Cardiac fibroblast (primary cell): ENCODE data around the gene KCNF1.
A peak's percentile ranks its signal among the peaks of the same experiment; 100 is the strongest.

Experiments used
- DNase-seq, 2 donors: peaks; one replicate each; pipeline versions ENCODE4 v3.0.0 to v3.0.0-alpha.2; 2010; ENCODE audit warnings: low read depth in 2 of 2
- H3K4me3 ChIP-seq, 2 donors: replicated peaks in 1 of 2; 1 replicate in 1 of 2; 2 replicates in 1 of 2; pipeline ENCODE4 v1.5.1; 2011; ENCODE audit warnings: low read depth in 2 of 2, low read length in 2 of 2, mild to moderate bottlenecking in 2 of 2, moderate library complexity in 1 of 2
- CTCF ChIP-seq: IDR thresholded peaks from one replicate; pipeline ENCODE4 v1.5.1; 2011; ENCODE audit warnings: low read depth, mild to moderate bottlenecking, low read length, inconsistent platforms

KCNF1 gene

GRCh38 chr2:10931710-10932255, 20.0 kb downstream of the KCNF1 start:
- H3K4me3 ChIP-seq: no peak overlapping the region
- DNase-seq: peak; percentile 23 to 64
- TF ChIP-seq CTCF: no peak

DNA sequence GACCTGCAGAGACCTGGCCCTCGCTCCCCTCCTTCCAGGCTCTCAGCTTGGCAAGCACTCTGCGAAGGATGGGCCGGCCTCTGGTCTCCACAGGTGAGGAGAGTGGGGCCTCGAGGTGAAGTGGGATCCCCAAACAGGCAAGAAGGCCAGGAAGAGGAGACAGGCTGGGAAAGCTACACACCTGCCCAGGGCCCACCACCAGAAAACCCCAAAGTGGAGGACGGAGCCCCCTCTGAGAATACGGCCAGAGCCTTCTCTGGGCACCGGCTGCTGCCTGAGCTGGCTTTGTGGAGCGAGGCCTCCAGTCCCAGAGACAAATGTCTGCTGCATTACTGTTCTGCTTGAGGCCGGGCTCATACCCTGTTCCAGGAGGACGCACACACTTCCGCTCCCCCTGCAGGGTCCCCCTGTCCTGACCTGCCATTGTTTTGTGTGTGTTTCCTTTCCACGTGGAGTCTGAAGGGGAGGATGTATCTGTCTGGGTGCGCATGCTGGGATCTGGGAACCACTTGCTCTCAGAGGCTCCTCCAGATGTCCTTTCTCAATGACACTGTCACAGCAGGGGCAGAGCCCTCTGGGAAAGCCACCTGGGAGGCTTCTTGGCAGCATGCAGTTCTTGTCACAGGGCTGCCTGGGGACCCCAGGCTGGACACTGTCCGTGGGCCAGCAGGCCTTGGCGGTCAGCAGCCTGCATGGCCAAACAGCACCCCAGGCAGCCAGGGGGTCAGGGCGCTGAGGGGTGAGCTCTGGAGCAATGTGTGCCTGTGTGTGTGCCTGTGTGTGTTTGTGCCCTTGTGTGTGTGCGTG, 20.8 kb downstream of the KCNF1 start:
- no peak overlapping the region for H3K4me3 ChIP-seq
- DNase-seq: peak in 1 of 2 donors; percentile 5
- no peak for TF ChIP-seq CTCF

DNA sequence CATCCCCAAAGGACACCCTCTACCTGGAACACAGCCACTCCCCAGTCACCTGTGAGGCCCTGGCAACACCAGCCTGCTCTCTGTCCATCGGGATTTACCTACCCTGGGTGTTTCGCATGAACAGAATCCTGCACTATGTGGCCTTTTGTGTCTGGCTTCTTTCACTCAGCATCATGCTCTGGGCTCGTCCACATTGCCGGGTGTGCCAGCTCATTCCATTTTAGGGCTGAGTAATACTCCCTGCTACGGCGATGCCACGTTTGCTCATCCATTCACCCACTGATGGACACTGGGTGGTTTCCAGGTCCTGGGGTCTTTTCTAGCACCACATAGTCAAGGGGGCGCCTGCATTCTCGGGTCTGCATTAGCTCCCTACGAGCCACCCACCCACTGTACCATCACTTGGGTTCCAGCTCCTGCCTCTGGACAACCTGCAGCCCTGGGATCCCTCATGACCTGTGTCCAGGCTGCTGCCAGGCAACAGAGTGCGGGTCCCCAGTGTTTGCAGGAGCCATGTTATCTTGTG, 22.0 kb downstream of the KCNF1 start:
- no peak for TF ChIP-seq CTCF
- no peak overlapping the region for H3K4me3 ChIP-seq
- DNase-seq: peak in 1 of 2 donors; percentile 29

GRCh38 chr2:10934308-10934978, 22.7 kb downstream of the KCNF1 start:
- H3K4me3 ChIP-seq: no peak overlapping the region
- TF ChIP-seq CTCF: no peak

DNA sequence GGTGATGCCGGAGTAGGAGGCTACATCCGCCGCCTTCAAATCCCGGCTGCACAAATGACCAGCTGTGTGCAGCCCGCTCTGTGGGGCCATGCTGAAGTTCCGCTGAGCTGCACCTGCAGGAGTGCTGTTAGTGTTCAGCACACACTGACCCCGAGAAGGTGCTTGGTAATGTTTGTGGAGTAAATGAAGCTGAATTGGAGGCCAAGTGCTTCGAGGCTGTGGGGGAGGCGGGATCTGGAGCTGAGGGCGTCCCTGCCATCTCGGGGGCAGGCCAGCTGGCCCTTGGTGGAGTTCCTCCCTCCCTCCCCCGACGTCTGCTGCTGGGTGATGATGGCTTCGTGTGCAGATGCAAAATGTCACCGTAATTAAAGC, 23.2 kb downstream of the KCNF1 start:
- TF ChIP-seq CTCF: no peak
- DNase-seq: no peak
- no peak overlapping the region for H3K4me3 ChIP-seq

More at GRCh38 chr2:10934308-10934978, 22.7 kb downstream of the KCNF1 start:
- no peak for DNase-seq

- TF ChIP-seq CTCF: no peak
- no peak for DNase-seq
- no peak overlapping the region for H3K4me3 ChIP-seq
These were observed 23.7 kb downstream of the KCNF1 start for GRCh38 chr2:10935366-10935918.
